ENCODE measurements around the gene ORC2.
"Not testable (repeated sequence)": the region's sequence is repeated elsewhere in the genome, so short reads cannot be mapped to it uniquely, and the experiment has no call there.

ORC2 gene

GRCh38 chr2:200930947-200931626, 32.4 kb downstream of the ORC2 start:
- DNase-seq = no peak

DNA sequence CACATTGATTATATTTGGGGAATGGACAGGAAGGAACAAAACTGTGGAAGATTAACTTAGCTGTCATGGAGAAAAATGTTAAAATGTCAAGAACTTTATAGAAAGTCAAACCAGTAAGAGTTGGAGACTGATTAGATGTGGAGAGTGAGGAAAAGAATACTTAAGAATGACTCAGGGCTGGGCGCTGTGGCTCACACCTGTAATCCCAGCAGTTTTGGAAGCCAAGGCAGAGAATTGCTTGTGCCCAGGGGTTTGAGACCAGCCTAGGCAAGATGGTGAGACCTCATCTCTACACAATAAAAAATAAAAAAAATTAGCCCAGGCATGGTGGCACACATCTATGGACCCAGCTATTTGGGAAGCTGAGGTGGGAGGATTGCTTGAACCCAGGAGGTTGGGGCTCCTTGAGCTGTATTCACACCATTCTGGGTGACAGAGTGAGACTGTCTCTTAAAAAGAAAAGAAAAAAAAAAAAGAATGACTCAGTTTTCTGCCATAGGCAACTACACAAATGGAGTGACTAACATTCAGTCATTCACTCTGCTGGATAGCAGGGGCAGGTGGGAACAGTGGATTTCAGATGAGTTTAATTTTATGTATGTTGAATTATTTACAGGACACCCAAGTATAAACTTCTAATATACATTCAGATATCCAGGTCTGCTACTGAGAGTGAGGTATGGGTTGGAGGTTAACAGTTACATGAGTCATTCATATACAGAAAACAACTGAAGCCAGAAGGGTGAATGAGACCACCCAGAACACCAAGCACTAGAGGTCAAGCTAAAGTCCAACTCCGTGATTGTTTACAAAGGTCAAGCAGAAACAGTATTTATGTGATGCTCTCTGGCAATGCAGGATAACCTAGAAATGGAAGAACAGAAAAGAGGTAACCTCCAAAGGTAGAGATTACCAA, 33.9 kb downstream of the ORC2 start:
- DNase-seq = no peak

- DNase-seq = no peak
Observed at GRCh38 chr2:200922439-200922838, 41.0 kb downstream of the ORC2 start.

DNA sequence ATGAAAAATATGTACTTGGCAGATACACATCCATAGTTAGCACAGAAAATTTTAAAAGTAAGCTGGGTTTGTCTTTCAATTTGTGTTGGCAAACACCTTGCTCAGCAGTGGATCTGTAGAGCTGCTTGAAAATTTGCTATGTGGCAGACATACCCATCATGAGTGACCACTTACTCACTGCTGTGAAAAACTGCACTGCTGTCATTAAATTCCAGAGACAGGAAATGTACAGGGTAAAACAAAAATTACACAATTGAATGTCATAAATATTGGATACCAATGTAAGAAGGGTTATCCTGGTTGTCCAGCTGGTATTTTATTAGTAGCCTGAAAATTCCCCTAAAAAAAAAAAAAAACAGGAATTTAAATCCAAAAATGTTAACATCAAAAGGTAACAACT, 49.8 kb downstream of the ORC2 start:
- no peak for DNase-seq

GRCh38 chr2:200909958-200910357, 53.5 kb downstream of the ORC2 start:
- DNase-seq = no peak

DNA sequence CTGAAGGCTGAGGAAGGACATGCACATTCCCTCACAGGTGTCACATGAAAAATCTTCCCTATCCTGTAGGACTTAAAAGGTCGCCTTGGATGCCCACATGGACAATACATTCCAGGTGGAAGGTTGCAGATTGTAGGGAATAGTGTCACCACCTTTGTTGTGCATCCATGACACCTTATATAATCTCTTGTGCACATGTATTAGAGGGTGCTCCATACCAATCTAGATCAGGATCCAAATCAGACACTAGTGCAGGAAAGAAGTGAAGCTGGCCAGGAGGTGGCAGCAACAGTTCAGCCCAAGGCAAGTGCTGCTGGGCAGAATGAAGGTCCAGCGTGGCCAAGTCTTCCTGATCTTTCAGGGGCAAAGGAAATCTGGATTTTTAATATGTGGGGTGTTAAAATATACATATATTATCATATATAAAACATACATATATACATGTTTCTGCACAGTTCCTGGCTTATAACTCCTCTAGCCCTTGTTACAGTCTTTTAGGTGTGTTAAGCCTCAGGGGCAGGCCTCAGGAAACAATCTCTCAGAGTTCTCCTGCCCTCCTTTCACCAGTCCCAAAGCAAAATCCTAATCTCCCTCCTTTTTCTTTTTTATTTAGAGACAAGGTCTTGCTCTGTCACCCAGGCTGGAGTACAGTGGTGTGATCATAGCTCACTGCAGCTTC, 57.7 kb downstream of the ORC2 start:
- DNase-seq = no peak

GRCh38 chr2:200901459-200902072, 61.9 kb downstream of the ORC2 start:
- DNase-seq = peak; percentile 76

GRCh38 chr2:200899482-200899881, 64.0 kb downstream of the ORC2 start:
- no peak for DNase-seq

- peak; percentile 97 for DNase-seq
Observed at GRCh38 chr2:200888704-200889625, 74.5 kb downstream of the ORC2 start, which contains the start of the genes NIF3L1 and PPIL3. NIF3L1 (plus strand) TSS chr2:200889371; CDS start chr2:200891944, 2,573 bp downstream. PPIL3 (minus strand) TSS chr2:200889077; CDS start chr2:200887615, 1,462 bp downstream.

GRCh38 chr2:200881715-200882249, 81.7 kb downstream of the ORC2 start:
- DNase-seq = not testable (repeated sequence)

- no peak for DNase-seq
Observed at GRCh38 chr2:200878289-200878880, 85.1 kb downstream of the ORC2 start.

GRCh38 chr2:200877443-200877842, 86.0 kb downstream of the ORC2 start:
- DNase-seq = no peak

- DNase-seq = no peak
Observed at GRCh38 chr2:200873560-200873959, 89.9 kb downstream of the ORC2 start.

DNA sequence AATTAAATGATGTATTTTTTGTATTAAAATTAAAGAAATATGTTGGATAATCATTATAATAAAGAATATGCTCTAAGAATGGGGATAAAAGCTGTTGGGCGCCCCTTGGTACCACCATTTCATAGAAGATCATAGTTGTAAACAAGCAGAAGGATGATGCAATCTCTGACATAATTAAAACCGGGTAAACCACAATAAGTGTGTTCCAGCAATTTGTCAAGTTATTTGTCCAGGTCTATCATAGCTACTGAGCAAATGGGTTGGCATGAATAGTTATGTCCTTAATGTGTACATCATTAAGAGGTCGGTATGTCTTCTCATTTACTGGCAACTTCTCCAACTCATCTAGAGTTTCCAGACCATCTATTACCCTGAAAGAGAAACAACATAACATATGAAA, 92.3 kb downstream of the ORC2 start:
- DNase-seq = no peak

DNA sequence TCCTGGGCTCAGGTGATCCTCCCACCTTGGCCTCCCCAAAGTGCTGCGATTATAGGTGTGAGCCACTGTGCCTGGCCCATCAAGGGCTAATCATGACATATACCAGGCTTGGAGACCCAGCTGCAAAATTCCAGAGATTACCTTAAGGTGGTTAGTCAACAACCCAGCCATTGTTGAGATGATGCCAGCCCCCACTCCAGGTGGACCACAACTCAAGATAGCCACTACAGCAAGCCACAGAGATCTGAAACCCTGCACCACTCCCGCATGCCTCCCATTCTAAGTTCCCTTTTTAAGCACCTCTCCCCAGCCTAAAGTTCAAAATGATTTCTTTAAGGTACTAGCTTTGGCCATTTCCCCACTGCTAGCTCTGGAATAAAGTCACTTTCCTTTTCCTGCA, 94.4 kb downstream of the ORC2 start:
- no peak for DNase-seq

DNA sequence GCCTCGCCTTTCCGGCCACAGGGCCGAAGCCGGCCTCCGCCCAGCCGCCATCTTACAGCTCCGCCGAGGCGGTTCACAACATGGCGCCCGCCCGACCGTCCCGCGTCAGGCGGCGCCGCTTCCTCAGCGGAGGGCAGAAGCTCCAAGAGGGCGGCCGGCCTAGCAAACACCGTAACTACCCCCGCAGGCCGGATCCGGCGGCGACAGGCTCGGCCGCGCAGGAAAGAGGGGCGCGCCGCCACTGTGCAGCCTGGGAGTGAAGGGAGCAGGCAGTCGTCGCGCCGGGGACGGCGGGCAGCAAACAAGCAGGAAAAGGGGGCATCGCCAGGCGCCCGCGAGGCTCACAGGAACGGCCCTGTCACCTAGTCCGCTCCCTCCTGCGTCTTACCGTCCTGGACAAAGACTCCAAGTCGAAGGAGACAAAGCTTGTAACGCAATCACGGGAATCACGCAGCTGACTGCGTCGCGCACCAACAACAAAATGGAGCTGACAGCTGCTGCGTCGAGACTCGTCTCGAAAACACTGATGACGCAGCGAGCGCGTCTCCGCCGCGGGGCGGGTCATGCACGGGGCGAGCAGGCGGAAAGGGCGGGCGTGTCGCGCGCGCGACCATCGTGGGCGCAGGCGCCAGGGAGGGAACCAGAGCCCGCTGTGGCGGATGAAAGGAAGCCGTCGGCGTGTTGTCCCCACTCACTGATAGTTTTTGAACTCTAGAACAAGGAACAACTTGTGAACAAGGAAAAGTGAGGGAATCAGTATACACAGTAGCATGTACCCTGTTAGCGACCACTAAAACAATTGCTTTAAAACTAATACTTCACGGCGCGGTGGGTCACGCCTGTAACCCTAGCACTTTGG, 99.1 kb downstream of the ORC2 start, which contains the start of gene CLK1:
Gene CLK1, minus strand, starts transcription at position 483 of the 859 bp plus-strand sequence. CDS start 2,796 bp downstream, outside the sequence.
- peak; percentile 95 for DNase-seq

- no peak for DNase-seq
Observed at GRCh38 chr2:200863782-200864175, 99.7 kb downstream of the ORC2 start.

- no peak for DNase-seq
Observed at GRCh38 chr2:200862532-200863000, 100.9 kb downstream of the ORC2 start.

- DNase-seq = no peak
Observed at GRCh38 chr2:200861617-200862155, 101.8 kb downstream of the ORC2 start.

Data from NCI-H2171 (cell line).